ENCODE results near the gene SCRN1. TPM values are rescaled to one million over a fixed set of nuclear protein-coding genes. Genes with fewer than 3 reads are reported as not detected.

SCRN1 gene
- total and polyA plus RNA-seq, 2 of the 4 experiments (the other 2 are of a cell fraction), result 57.1 to 124 TPM

- Histone ChIP-seq H2AFZ (replicated peaks; ENCODE audit: low read length, poor library complexity) (no peak overlapping the region), H3K23ac (ENCODE audit: low read depth, low read length) (no peak overlapping the region), H2BK120ac (ENCODE audit: low read depth, low read length) (no peak overlapping the region), H3K18ac (ENCODE audit: low read depth, low read length) (no peak overlapping the region), H3K9ac (ENCODE audit: low read depth, low read length) (no peak overlapping the region), H3K79me1 (ENCODE audit: low read depth in 1 of 2, low read length in 2 of 2) (peaks cover 3% of the 10 kb centered on the region in 2 experiments; a peak in 2 of 4 replicates), H4K5ac (ENCODE audit: low read depth, low read length) (no peak overlapping the region), H3K9me3 (ENCODE audit: control insufficient read depth, insufficient read depth, low read length) (no peaks in the 10 kb centered on the region), H3K36me3 (ENCODE audit: control insufficient read depth, insufficient read depth, low read length) (peaks cover 9% of the 10 kb centered on the region), H3K9me1 (ENCODE audit: insufficient read depth, low read length) (no peaks in the 10 kb centered on the region), H3K4me3 (ENCODE audit: insufficient read depth, low read depth, low read length) (no peak overlapping the region), H2BK5ac (ENCODE audit: low read depth, low read length, poor library complexity, severe bottlenecking) (no peak overlapping the region), H3K27ac (ENCODE audit: insufficient read depth, low read length) (no peak overlapping the region), H3K4ac (ENCODE audit: low read depth, low read length) (no peak overlapping the region), H3K4me2 (ENCODE audit: low read depth, low read length) (no peak overlapping the region), H4K8ac (ENCODE audit: low read depth in 2 of 2, low read length in 2 of 2) (no peak overlapping the region), H3K27me3 (ENCODE audit: control insufficient read depth, insufficient read depth, low read length) (no peaks in the 10 kb centered on the region), H4K91ac (ENCODE audit: insufficient read depth, low read depth, low read length) (no peak overlapping the region), H2BK20ac (ENCODE audit: low read depth, low read length) (no peak overlapping the region), H4K20me1 (ENCODE audit: insufficient read depth, low read length) (no peaks in the 10 kb centered on the region), H2AK9ac (replicated peaks; ENCODE audit: low read depth, low read length, poor library complexity) (no peak overlapping the region), H2AK5ac (ENCODE audit: low read depth, low read length) (no peak overlapping the region), H3K56ac (ENCODE audit: extremely low read depth, insufficient read depth, low read length) (no peak overlapping the region), H3K4me1 (ENCODE audit: control insufficient read depth, insufficient read depth, low read length) (no peaks in the 10 kb centered on the region), H2BK15ac (ENCODE audit: low read depth, low read length) (no peak overlapping the region), H3K14ac (replicated peaks; ENCODE audit: low read depth, low read length) (no peak overlapping the region)
- intact Hi-C loops (cut with micrococcal nuclease), result no loop called here
- ChIA-PET POLR2A (ENCODE audit: unreplicated experiment) (no interaction called here), CTCF (no interaction called here)
- in situ Hi-C loops (cut with MboI; ENCODE audit: low sequenced_read_pairs), result no loop called here
- no peak for TF ChIP-seq CTCF (conservative IDR thresholded peaks at IDR 0.05; ENCODE audit: low read depth, low read length)
- no peak for TF ChIP-seq ELK1 (IDR thresholded peaks at IDR 0.05; ENCODE audit: borderline replicate concordance, low read depth, low read length)
- TF ChIP-seq MXI1 (IDR thresholded peaks at IDR 0.05; ENCODE audit: borderline replicate concordance, low read depth, low read length), result no peak
- no peak for TF ChIP-seq BHLHE40 (IDR thresholded peaks at IDR 0.05; ENCODE audit: low read depth, low read length)
- TF ChIP-seq SMC3 (IDR thresholded peaks at IDR 0.05; ENCODE audit: low read depth, low read length), result no peak
- no peak for TF ChIP-seq USF2 (IDR thresholded peaks at IDR 0.05; ENCODE audit: low read depth, low read length)
- TF ChIP-seq CHD1 (IDR thresholded peaks at IDR 0.05; ENCODE audit: low read depth, low read length), result no peak
- TF ChIP-seq FOS (IDR thresholded peaks at IDR 0.05; ENCODE audit: low read depth, low read length), result no peak
- no peak for TF ChIP-seq MAFK (IDR thresholded peaks at IDR 0.05; ENCODE audit: low read depth, low read length)
- no peak for TF ChIP-seq RAD21 (IDR thresholded peaks at IDR 0.05; ENCODE audit: low read length)
- TF ChIP-seq RFX5 (IDR thresholded peaks at IDR 0.05; ENCODE audit: low read depth, low read length), result no peak
- ATAC-seq (ENCODE audit: low read depth), result peak; percentile 48; the same call in 1 of the 2 replicates
- no TSS peak for BruUV-seq (replicated peaks)
- WGBS, 2 experiments (ENCODE audit: extremely low coverage in 2 of 2, insufficient read length in 1 of 2), result no CpG with 5 or more reads among the region's 7 CpGs
- dilution Hi-C loops (cut with HindIII; ENCODE audit: low sequenced_read_pairs, unreplicated experiment), result no loop called here
- DNase-seq, result peak; percentile 31
These were observed 74.0 kb downstream of the SCRN1 start for GRCh38 chr7:29915481-29916215.

Data from IMR-90 (cell line).